GM12892 (cell line): ENCODE data around the gene SUN1.
"Not testable (repeated sequence)": the region's sequence is repeated elsewhere in the genome, so short reads cannot be mapped to it uniquely, and the experiment has no call there.

Experiments
- DNase-seq: peaks from one replicate; pipeline ENCODE4 v3.0.0; 2011; ENCODE audit not compliant: insufficient read length
- FAIRE-seq: peaks from 2 replicates; lab custom pipeline; 2011; peaks lifted over from hg19 to GRCh38; lab: Jason Lieb, UNC
- POLR2A ChIP-seq: IDR thresholded peaks from 2 replicates; pipeline ENCODE4 v1.6.1; 2011; ENCODE audit warnings: low read depth, low read length, control low read depth
- POLR2AphosphoS5 ChIP-seq: IDR thresholded peaks from 2 replicates; pipeline ENCODE4 v1.6.1; 2011; ENCODE audit warnings: low read depth, low read length, control low read depth
- TAF1 ChIP-seq: IDR thresholded peaks from 2 replicates; pipeline ENCODE4 v1.6.1; 2011; ENCODE audit warnings: low read depth, mild to moderate bottlenecking, control low read depth, low read length, borderline replicate concordance

SUN1 gene

GRCh38 chr7:902996-903395 is 70.7 kb downstream of the SUN1 start:
- DNase-seq (no peak), FAIRE-seq (no peak)
- TF ChIP-seq TAF1 (no peak), POLR2AphosphoS5 (no peak), POLR2A (no peak)

GRCh38 chr7:903921-904755 is 71.9 kb downstream of the SUN1 start:
- DNase-seq (no peak), FAIRE-seq (no peak)
- TF ChIP-seq TAF1, result no peak
- TF ChIP-seq POLR2A, result no peak
- no peak for TF ChIP-seq POLR2AphosphoS5

GRCh38 chr7:904847-905246 is 72.6 kb downstream of the SUN1 start:
- no peak for TF ChIP-seq POLR2AphosphoS5
- no peak for DNase-seq
- FAIRE-seq, result no peak

- DNase-seq, result no peak
- TF ChIP-seq POLR2AphosphoS5, result no peak
- no peak for TF ChIP-seq POLR2A
- no peak for TF ChIP-seq TAF1
- FAIRE-seq, result no peak
Measured at GRCh38 chr7:906776-907157, 74.5 kb downstream of the SUN1 start.

GRCh38 chr7:907158-907980 is 75.1 kb downstream of the SUN1 start:
- DNase-seq (no peak), FAIRE-seq (no peak)
- no peak for TF ChIP-seq POLR2A
- TF ChIP-seq TAF1, result no peak
- TF ChIP-seq POLR2AphosphoS5, result no peak

- TF ChIP-seq TAF1 (no peak), POLR2AphosphoS5 (no peak), POLR2A (no peak)
- no peak for FAIRE-seq
- DNase-seq, result no peak
Measured at GRCh38 chr7:908159-908581, 75.9 kb downstream of the SUN1 start.

GRCh38 chr7:908591-909357 is 76.5 kb downstream of the SUN1 start:
- not testable (repeated sequence) for FAIRE-seq
- DNase-seq, result peak; percentile 87

GRCh38 chr7:909358-910329 is 77.4 kb downstream of the SUN1 start:
- FAIRE-seq (peak; percentile 63), DNase-seq (no peak)
- TF ChIP-seq POLR2AphosphoS5, result no peak
- TF ChIP-seq POLR2A, result no peak
- TF ChIP-seq TAF1, result no peak

GRCh38 chr7:910441-910861 is 78.2 kb downstream of the SUN1 start:
- FAIRE-seq (no peak), DNase-seq (no peak)
- TF ChIP-seq POLR2AphosphoS5 (no peak), TAF1 (no peak), POLR2A (no peak)

- FAIRE-seq (no peak), DNase-seq (no peak)
- TF ChIP-seq TAF1, result no peak
Measured at GRCh38 chr7:910931-911431, 78.7 kb downstream of the SUN1 start.

GRCh38 chr7:911791-912480 is 79.7 kb downstream of the SUN1 start:
- DNase-seq (no peak), FAIRE-seq (no peak)
- TF ChIP-seq POLR2AphosphoS5, result no peak
- TF ChIP-seq TAF1, result no peak
- no peak for TF ChIP-seq POLR2A
